Common myeloid progenitor, CD34-positive (primary cell): ENCODE measurements around the gene SIK2.

Source experiments
- CTCF ChIA-PET: fragments of 350-600 bp; sonication (Branson Sonifier 250); formaldehyde crosslinking; loops from one replicate; lab custom pipeline; 2021; ENCODE audit warnings: antibody characterized with exemption; lab: Charles Lee
- POLR2A ChIA-PET: fragments of 350-600 bp; sonication (Branson Sonifier 250); formaldehyde crosslinking; loops from one replicate; lab custom pipeline; 2021; ENCODE audit warnings: antibody characterized with exemption; lab: Charles Lee
- DNase-seq, 3 donors: peaks; one replicate each; pipeline versions ENCODE4 v3.0.0 to v3.0.0-alpha.2; 2013
- H3K27ac ChIP-seq, 2 experiments: 1 replicate in 1 of 2; 2 replicates in 1 of 2; pipeline ENCODE4 v1.7.0; 2013; ENCODE audit warnings: inconsistent platforms in 2 of 2, low read length in 2 of 2, mild to moderate bottlenecking in 2 of 2, low read depth in 1 of 2, moderate library complexity in 1 of 2; ENCODE audit not compliant: severe bottlenecking in 2 of 2, insufficient read depth in 1 of 2, poor library complexity in 1 of 2
- H3K27me3 ChIP-seq, 5 experiments: replicated peaks in 2 of 5; 1 replicate in 3 of 5; 2 replicates in 2 of 5; pipeline versions ENCODE4 v1.6.1 to v1.7.0; 2013; ENCODE audit warnings: low read length in 4 of 5, mild to moderate bottlenecking in 2 of 5, moderate library complexity in 2 of 5, inconsistent platforms in 1 of 5; ENCODE audit not compliant: insufficient read depth in 5 of 5, control insufficient read depth in 4 of 5
- H3K36me3 ChIP-seq, 4 experiments: 1 replicate in 2 of 4; 2 replicates in 2 of 4; pipeline versions ENCODE4 v1.6.1 to v1.7.0; 2013; ENCODE audit warnings: low read length in 3 of 4, control low read depth in 1 of 4, mild to moderate bottlenecking in 1 of 4; ENCODE audit not compliant: control insufficient read depth in 4 of 4, insufficient read depth in 4 of 4
- H3K4me1 ChIP-seq, 4 experiments: 1 replicate in 3 of 4; 2 replicates in 1 of 4; pipeline versions ENCODE4 v1.6.1 to v1.7.1; 2013; ENCODE audit warnings: low read length in 3 of 4, mild to moderate bottlenecking in 3 of 4, control low read depth in 1 of 4, inconsistent platforms in 1 of 4, moderate library complexity in 1 of 4; ENCODE audit not compliant: control insufficient read depth in 4 of 4, insufficient read depth in 4 of 4; ENCODE audit errors: control extremely low read depth in 1 of 4
- H3K4me3 ChIP-seq, 7 experiments: 1 replicate in 4 of 7; 2 replicates in 3 of 7; pipeline versions ENCODE4 v1.5.1 to v1.7.0; 2013; ENCODE audit warnings: mild to moderate bottlenecking in 7 of 7, low read length in 6 of 7, moderate library complexity in 6 of 7, inconsistent platforms in 2 of 7, low read depth in 2 of 7, control low read depth in 1 of 7; ENCODE audit not compliant: insufficient read depth in 4 of 7, control insufficient read depth in 1 of 7; ENCODE audit errors: extremely low read depth in 1 of 7
- H3K9me3 ChIP-seq, 5 experiments: 1 replicate in 4 of 5; 2 replicates in 1 of 5; pipeline versions ENCODE4 v1.6.1 to v1.7.1; 2013; ENCODE audit warnings: low read length in 4 of 5, mild to moderate bottlenecking in 2 of 5, inconsistent platforms in 1 of 5, low read depth in 1 of 5, moderate library complexity in 1 of 5; ENCODE audit not compliant: control insufficient read depth in 4 of 5, insufficient read depth in 2 of 5; ENCODE audit errors: control extremely low read depth in 1 of 5
- WGBS: methylation state at CpG from one replicate; pipeline ENCODE4 v1.1.5; 2013; ENCODE audit not compliant: insufficient coverage; 5-methylcytosine and 5-hydroxymethylcytosine counted together

Gene SIK2

DNA sequence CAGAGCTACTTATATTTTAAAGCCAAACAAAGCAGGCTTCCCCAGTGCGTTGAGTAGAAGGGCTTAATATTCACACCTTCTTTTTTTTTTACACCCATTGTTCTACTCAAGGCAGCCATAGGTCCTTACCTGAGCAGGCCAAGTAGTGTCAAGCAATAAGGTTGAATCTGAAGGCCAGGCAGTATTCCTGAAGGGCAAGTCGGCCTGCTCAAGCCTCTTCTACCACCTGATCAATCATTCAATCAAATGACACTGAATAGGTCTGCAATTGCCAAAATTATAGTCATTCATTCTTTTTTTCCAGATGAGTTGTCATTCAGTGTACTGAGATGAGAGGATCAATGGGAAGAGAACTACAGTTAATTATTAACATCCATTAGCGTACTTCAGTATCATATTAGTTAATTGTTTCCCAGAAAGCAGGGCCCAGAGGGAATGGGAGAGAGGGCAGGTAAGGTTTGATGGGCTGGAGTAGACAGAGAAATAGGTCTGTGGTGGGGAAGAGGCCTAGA lies 175.9 kb downstream of the SIK2 start:
- DNase-seq = no peak
- H3K4me3 ChIP-seq = no peak overlapping the region
- 83% methylated on average over 1 of the region's 3 CpGs for whole genome bisulfite sequencing
- H3K4me1 ChIP-seq = peaks cover 0 to 4% (median 0%) of the 10 kb centered on the region in 4 experiments
- H3K9me3 ChIP-seq = no peaks in the 10 kb centered on the region
- POLR2A ChIA-PET = no interaction called here
- H3K27me3 ChIP-seq = no peaks in the 10 kb centered on the region
- peaks cover 0 to 2% (median 0%) of the 10 kb centered on the region in 4 experiments for H3K36me3 ChIP-seq
- CTCF ChIA-PET = interaction anchor here (0.6 to 5.8 kb wide), 20 partner anchors 11 to 324 kb away, joined by 3 to 47 read pairs (median 6); partner anchors contain the start of genes PPP2R1B and SIK2
- no peak overlapping the region for H3K27ac ChIP-seq

DNA sequence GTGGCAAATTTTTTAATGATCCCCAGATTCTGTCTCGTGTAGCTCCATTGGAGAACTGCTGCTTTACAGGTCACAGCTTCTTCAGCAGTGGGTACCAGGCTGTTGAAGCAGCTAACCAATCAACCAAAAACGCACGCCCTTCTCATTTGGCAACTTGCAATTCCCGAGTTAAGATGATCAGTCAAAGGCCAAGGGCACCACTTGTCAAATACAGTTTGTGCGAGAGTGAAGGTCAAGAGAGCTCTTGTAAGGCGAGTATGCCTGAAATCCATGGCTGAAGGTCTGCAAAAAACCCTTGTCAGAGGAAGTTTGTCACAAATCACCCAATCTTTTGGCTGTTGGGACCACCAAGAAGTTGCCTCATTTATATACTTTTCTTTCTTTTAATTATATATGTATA lies 176.9 kb downstream of the SIK2 start:
- ChIA-PET POLR2A (no interaction called here), CTCF (interaction anchor here (0.8 to 5.8 kb wide), 12 partner anchors 12 to 324 kb away, joined by 3 to 47 read pairs (median 5); partner anchors contain the start of gene PPP2R1B)
- no peak for DNase-seq
- Histone ChIP-seq H3K27ac (no peak overlapping the region), H3K36me3 (peaks cover 1 to 4% (median 3%) of the 10 kb centered on the region in 4 experiments), H3K4me3 (no peak overlapping the region), H3K9me3 (no peaks in the 10 kb centered on the region), H3K4me1 (peaks cover 0 to 4% (median 0%) of the 10 kb centered on the region in 4 experiments), H3K27me3 (no peaks in the 10 kb centered on the region)
- 100% methylated on average over 6 of the region's 6 CpGs for WGBS
